Peyer's patch (tissue), 4 donors: ENCODE results near the gene S100A11. TPM values are rescaled to one million over a fixed set of nuclear protein-coding genes. Genes with fewer than 3 reads are reported as not detected.

Experiments
- DNase-seq, 3 donors: peaks; one replicate each; pipeline ENCODE4 v3.0.0-alpha.2; 2017 to 2019
- H3K27ac ChIP-seq, 4 donors: fragments of 200-600 bp; sonication (generic); one replicate each; pipeline ENCODE4 v1.5.1; 2016 to 2019
- H3K27me3 ChIP-seq, 2 donors: fragments of 200-600 bp; sonication (generic); one replicate each; pipeline ENCODE4 v1.5.1; 2019
- H3K36me3 ChIP-seq, 3 donors: fragments of 200-600 bp; sonication (generic); one replicate each; pipeline ENCODE4 v1.5.1; 2016 to 2019
- H3K4me1 ChIP-seq, 4 donors: fragments of 200-600 bp; sonication (generic); one replicate each; pipeline ENCODE4 v1.5.1; 2016 to 2019
- H3K4me3 ChIP-seq, 4 donors: fragments of 200-600 bp; sonication (generic); 1 replicate in 3 of 4; 2 replicates in 1 of 4; pipeline ENCODE4 v1.5.1; 2016 to 2019; ENCODE audit warnings: mild to moderate bottlenecking in 1 of 4
- H3K9me3 ChIP-seq, 4 donors: fragments of 200-600 bp; sonication (generic); one replicate each; pipeline ENCODE4 v1.5.1; 2016 to 2019; ENCODE audit warnings: mild to moderate bottlenecking in 1 of 4
- POLR2A ChIP-seq, 2 donors: fragments of 450-650 bp; IDR thresholded peaks; one replicate each; pipeline ENCODE4 v1.5.1; 2017; ENCODE audit warnings: antibody characterized with exemption in 2 of 2, mild to moderate bottlenecking in 2 of 2, moderate library complexity in 2 of 2
- total RNA-seq, 4 donors: library from RNA; depleted of rRNA; stranded (reverse); fragments of >200 nt; gene quantifications; one replicate each; pipeline ENCODE4 v1.1.0, GENCODE V29; 2016
- TF ChIP-seq, protein P1 (sequence below), 6 experiments: fragments of 450-650 bp in 4 of 6; fragments of 200-600 bp in 2 of 6; sonication (generic) in 1 of 6; IDR thresholded peaks; one replicate each; pipeline ENCODE4 v1.5.1; 2017 to 2019; ENCODE audit warnings: antibody characterized with exemption in 6 of 6, mild to moderate bottlenecking in 3 of 6, moderate library complexity in 1 of 6

S100A11 gene
- total RNA-seq, 4 donors from 2014 or later, result 33.3 to 75.1 (median 72.0) TPM

DNA sequence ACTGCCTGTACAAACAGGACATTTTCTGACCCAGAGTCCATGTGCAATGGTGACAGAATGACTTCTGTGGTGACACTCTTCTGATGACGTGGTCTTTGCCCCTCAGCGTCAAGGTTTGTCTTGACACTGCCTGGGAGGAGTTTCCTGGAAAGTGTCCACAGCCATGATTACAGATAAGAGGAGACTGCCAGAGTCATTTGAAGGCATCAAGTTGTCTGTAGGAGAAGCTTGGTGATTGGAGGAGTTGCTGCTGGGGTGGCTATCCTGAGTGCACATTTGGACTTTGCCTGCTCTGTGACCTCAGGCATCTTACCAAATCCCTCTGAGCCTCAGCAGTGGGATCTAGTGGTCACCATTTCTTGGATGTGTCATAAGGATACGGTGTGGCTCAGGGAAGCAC lies 34.3 kb upstream of the S100A11 start:
- no peaks in the 10 kb centered on the region for H3K27me3 ChIP-seq
- no peak for DNase-seq
- no peaks in the 10 kb centered on the region for H3K36me3 ChIP-seq
- no peak overlapping the region for H3K27ac ChIP-seq
- H3K9me3 ChIP-seq, result no peaks in the 10 kb centered on the region
- TF ChIP-seq, protein P1, sequence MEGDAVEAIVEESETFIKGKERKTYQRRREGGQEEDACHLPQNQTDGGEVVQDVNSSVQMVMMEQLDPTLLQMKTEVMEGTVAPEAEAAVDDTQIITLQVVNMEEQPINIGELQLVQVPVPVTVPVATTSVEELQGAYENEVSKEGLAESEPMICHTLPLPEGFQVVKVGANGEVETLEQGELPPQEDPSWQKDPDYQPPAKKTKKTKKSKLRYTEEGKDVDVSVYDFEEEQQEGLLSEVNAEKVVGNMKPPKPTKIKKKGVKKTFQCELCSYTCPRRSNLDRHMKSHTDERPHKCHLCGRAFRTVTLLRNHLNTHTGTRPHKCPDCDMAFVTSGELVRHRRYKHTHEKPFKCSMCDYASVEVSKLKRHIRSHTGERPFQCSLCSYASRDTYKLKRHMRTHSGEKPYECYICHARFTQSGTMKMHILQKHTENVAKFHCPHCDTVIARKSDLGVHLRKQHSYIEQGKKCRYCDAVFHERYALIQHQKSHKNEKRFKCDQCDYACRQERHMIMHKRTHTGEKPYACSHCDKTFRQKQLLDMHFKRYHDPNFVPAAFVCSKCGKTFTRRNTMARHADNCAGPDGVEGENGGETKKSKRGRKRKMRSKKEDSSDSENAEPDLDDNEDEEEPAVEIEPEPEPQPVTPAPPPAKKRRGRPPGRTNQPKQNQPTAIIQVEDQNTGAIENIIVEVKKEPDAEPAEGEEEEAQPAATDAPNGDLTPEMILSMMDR (IDR thresholded peaks at IDR 0.05), result no peak
- TF ChIP-seq POLR2A (IDR thresholded peaks at IDR 0.05), result no peak
- no peaks in the 10 kb centered on the region for H3K4me1 ChIP-seq
- H3K4me3 ChIP-seq, result no peak overlapping the region

DNA sequence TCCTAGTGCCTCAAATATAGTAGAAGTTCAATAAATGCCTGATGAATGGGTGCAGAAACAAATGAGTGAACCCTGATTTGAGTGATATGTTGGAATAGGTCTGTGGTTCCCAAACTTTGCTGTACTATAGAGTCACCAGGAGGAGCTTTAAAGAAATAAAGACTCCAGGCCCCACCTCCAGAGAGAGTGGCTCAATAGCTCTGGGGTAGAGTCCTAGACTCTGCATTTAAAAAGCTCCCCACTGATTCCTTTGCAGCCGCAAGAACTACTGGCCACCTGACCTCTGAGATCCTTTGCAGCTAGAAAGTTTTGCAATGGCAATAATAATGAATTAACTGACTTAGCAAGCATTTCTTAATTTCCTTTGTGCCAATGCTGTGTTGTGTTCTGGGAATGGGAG lies 31.1 kb upstream of the S100A11 start:
- no peaks in the 10 kb centered on the region for H3K4me1 ChIP-seq

DNA sequence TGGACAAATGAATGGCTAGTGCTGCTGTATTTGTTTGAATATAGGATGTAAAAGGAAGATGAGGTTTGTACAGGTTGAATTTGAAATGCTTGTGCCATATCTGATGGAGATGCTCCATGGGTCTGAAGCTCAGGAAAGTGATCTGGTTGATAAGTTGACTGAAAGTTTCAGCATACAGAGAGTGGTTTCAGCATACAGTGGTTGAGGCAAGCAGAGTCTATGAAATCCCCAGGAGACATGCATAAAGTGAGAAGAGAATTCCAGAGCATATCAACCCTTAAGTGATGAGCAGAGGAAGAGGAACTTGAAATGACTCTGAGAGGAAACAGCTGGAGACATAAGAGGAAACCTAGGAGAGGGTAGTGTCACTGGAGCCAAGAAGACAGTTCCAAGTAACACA lies 30.3 kb upstream of the S100A11 start:
- DNase-seq, result no peak
- TF ChIP-seq POLR2A (IDR thresholded peaks at IDR 0.05), result no peak
- TF ChIP-seq, protein P1 (IDR thresholded peaks at IDR 0.05), result no peak
- H3K4me1 ChIP-seq, result no peaks in the 10 kb centered on the region
- no peak overlapping the region for H3K27ac ChIP-seq
- H3K9me3 ChIP-seq, result no peaks in the 10 kb centered on the region
- H3K4me3 ChIP-seq, result no peak overlapping the region
- no peaks in the 10 kb centered on the region for H3K36me3 ChIP-seq
- H3K27me3 ChIP-seq, result no peaks in the 10 kb centered on the region

More for the DNA sequence above, 31.1 kb upstream of the S100A11 start:
- Histone ChIP-seq H3K27ac (no peak overlapping the region), H3K4me3 (no peak overlapping the region), H3K27me3 (no peaks in the 10 kb centered on the region), H3K9me3 (no peaks in the 10 kb centered on the region), H3K36me3 (no peaks in the 10 kb centered on the region)
- TF ChIP-seq POLR2A (IDR thresholded peaks at IDR 0.05), result no peak
- TF ChIP-seq, protein P1 (IDR thresholded peaks at IDR 0.05), result no peak
- DNase-seq, result no peak

DNA sequence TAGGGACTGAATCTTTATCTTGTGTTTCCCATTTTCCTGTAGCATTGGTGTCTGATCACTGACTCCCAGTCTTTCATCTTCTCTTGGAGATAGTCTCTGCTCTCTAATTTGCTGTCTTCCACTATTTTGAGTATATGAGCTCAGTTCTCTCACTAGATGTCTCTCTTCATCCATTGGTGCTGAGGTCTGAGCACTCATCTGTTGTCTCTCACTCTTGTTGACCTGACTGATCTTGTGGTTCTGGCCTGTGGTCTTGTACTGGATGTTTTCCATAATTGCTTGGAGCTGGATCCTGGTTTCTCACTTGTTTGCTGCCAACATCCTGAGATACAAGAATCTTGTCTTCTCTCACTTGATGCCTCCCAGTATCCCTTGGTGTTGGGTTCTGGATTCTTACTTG lies 25.1 kb upstream of the S100A11 start:
- TF ChIP-seq, protein P1 (IDR thresholded peaks at IDR 0.05), result no peak
- no peak for TF ChIP-seq POLR2A (IDR thresholded peaks at IDR 0.05)
- Histone ChIP-seq H3K4me3 (no peak overlapping the region), H3K9me3 (no peaks in the 10 kb centered on the region), H3K27me3 (no peaks in the 10 kb centered on the region), H3K27ac (no peak overlapping the region), H3K4me1 (no peaks in the 10 kb centered on the region), H3K36me3 (no peaks in the 10 kb centered on the region)
- DNase-seq, result no peak

DNA sequence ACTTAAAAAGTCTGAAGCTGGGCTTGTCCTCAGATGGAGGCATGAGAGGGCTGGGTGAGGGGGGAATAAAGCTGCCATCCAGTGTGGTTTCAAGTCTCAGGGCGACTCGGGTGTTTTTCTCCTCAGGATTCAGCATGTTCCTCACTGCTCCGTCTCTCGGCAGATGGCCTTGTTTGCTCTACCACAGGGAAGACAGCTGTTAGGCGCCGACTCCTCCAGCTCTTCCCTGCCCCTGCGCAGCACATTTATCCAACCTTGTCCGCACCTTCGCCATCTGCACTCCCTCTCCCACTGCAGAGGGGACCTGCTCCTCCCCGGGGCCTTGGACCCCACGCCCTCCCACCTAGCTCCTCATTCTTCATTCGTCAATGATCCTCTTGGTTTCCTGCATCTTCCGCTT lies 16.6 kb upstream of the S100A11 start:
- no peak for TF ChIP-seq POLR2A (IDR thresholded peaks at IDR 0.05)
- TF ChIP-seq, protein P1 (IDR thresholded peaks at IDR 0.05), result no peak
- Histone ChIP-seq H3K4me3 (no peak overlapping the region), H3K27me3 (no peaks in the 10 kb centered on the region), H3K27ac (no peak overlapping the region), H3K9me3 (no peaks in the 10 kb centered on the region), H3K4me1 (peaks cover 0 to 4% (median 1%) of the 10 kb centered on the region in 4 donors), H3K36me3 (no peaks in the 10 kb centered on the region)
- peak in 1 of 3 donors; percentile 53 for DNase-seq

DNA sequence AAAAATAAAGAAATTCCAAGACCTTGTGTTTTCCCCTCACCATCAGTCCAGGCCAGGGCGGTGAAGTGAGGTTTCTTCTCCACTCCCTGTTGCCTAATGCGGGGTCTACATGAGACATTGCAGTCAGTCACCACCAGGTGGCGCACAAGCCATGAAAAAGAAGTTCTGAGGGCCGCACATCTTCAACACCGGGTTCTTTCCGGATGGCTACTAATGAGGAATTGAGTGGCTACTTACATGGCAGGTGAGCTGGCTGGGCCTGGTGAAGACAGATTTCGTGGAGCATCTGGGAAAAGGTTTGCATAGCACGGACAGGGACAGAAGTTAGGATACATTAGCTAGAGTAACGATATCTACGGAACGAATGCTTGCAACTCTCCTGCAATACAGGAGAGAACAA lies 15.8 kb upstream of the S100A11 start:
- H3K4me1 ChIP-seq, result peaks cover under 1 to 10% (median 4%) of the 10 kb centered on the region in 4 donors
- H3K27me3 ChIP-seq, result no peaks in the 10 kb centered on the region
- DNase-seq, result peak; percentile 85 to 95 (median 87)
- H3K27ac ChIP-seq, result no peak overlapping the region
- no peaks in the 10 kb centered on the region for H3K9me3 ChIP-seq
- no peaks in the 10 kb centered on the region for H3K36me3 ChIP-seq
- H3K4me3 ChIP-seq, result no peak overlapping the region
- no peak for TF ChIP-seq POLR2A (IDR thresholded peaks at IDR 0.05)
- TF ChIP-seq, protein P1 (IDR thresholded peaks at IDR 0.05), result peak; percentile 83 to 93 (median 90)
